H9 (cell line): Measurements from ENCODE around the gene SLC13A1. TPM values are rescaled to one million over a fixed set of nuclear protein-coding genes. Genes with fewer than 3 reads are reported as not detected.

ENCODE experiments used
- DNase-seq: peaks from one replicate; pipeline ENCODE4 v3.0.0-alpha.2; 2017
- H2AFZ ChIP-seq: one replicate; pipeline ENCODE4 v1.6.1; 2013; ENCODE audit warnings: mild to moderate bottlenecking, low read length, control low read depth, moderate library complexity
- H2AK5ac ChIP-seq: 2 replicates; pipeline ENCODE4 v1.6.1; 2013; ENCODE audit warnings: low read length, control low read depth, mixed read lengths; ENCODE audit not compliant: insufficient read length
- H2BK120ac ChIP-seq: one replicate; pipeline ENCODE4 v1.6.1; 2013; ENCODE audit warnings: low read depth, mild to moderate bottlenecking, low read length, control low read depth, inconsistent platforms; ENCODE audit not compliant: poor library complexity, severe bottlenecking
- H2BK12ac ChIP-seq: 2 replicates; pipeline ENCODE4 v1.6.1; 2013; ENCODE audit warnings: low read length, control low read depth, mixed read lengths, low read depth; ENCODE audit not compliant: insufficient read length
- H2BK15ac ChIP-seq: 2 replicates; pipeline ENCODE4 v1.6.1; 2013; ENCODE audit warnings: low read depth, low read length, control low read depth
- H2BK20ac ChIP-seq: one replicate; pipeline ENCODE4 v1.6.1; 2013; ENCODE audit warnings: low read depth, mild to moderate bottlenecking, low read length, control low read depth, inconsistent platforms; ENCODE audit not compliant: poor library complexity, severe bottlenecking
- H2BK5ac ChIP-seq: 2 replicates; pipeline ENCODE4 v1.6.1; 2013; ENCODE audit warnings: low read length, control low read depth, mixed read lengths; ENCODE audit not compliant: insufficient read length
- H3K14ac ChIP-seq: 2 replicates; pipeline ENCODE4 v1.6.1; 2013; ENCODE audit warnings: low read length, control low read depth; ENCODE audit not compliant: insufficient read depth
- H3K18ac ChIP-seq: 2 replicates; pipeline ENCODE4 v1.6.1; 2013; ENCODE audit warnings: low read depth, mild to moderate bottlenecking, mixed read lengths, low read length, control low read depth; ENCODE audit not compliant: insufficient read length
- H3K23ac ChIP-seq: 2 replicates; pipeline ENCODE4 v1.6.1; 2013; ENCODE audit warnings: low read length, control low read depth, mixed read lengths, low read depth; ENCODE audit not compliant: insufficient read length
- H3K23me2 ChIP-seq: 2 replicates; pipeline ENCODE4 v1.6.1; 2013; ENCODE audit warnings: low read depth, mild to moderate bottlenecking, mixed read lengths, low read length, control low read depth; ENCODE audit not compliant: insufficient read length, poor library complexity, severe bottlenecking
- H3K27ac ChIP-seq: 2 replicates; pipeline ENCODE4 v1.5.1; 2013; ENCODE audit warnings: low read length, control low read depth, mixed read lengths, low read depth; ENCODE audit not compliant: insufficient read length
- H3K27me3 ChIP-seq: 2 replicates; pipeline ENCODE4 v1.6.1; 2013; ENCODE audit warnings: low read length, control low read depth, inconsistent platforms; ENCODE audit not compliant: insufficient read depth
- H3K4ac ChIP-seq: 2 replicates; pipeline ENCODE4 v1.6.1; 2013; ENCODE audit warnings: low read depth, mild to moderate bottlenecking, control low read depth, inconsistent platforms, low read length, moderate library complexity
- H3K4me1 ChIP-seq: 2 replicates; pipeline ENCODE4 v1.6.1; 2013; ENCODE audit warnings: low read length, control low read depth, inconsistent platforms; ENCODE audit not compliant: insufficient read depth
- H3K4me2 ChIP-seq: 2 replicates; pipeline ENCODE4 v1.6.1; 2013; ENCODE audit warnings: low read length, control low read depth, mixed read lengths; ENCODE audit not compliant: insufficient read length, insufficient read depth
- H3K56ac ChIP-seq: 2 replicates; pipeline ENCODE4 v1.6.1; 2013; ENCODE audit warnings: low read depth, mild to moderate bottlenecking, mixed read lengths, low read length, control low read depth; ENCODE audit not compliant: insufficient read length
- H3K79me1 ChIP-seq: 2 replicates; pipeline ENCODE4 v1.6.1; 2013; ENCODE audit warnings: low read depth, mild to moderate bottlenecking, moderate library complexity, low read length, control low read depth, inconsistent platforms; ENCODE audit not compliant: insufficient read depth, poor library complexity, severe bottlenecking
- H3K79me2 ChIP-seq: 2 replicates; pipeline ENCODE4 v1.6.1; 2013; ENCODE audit warnings: low read length, control low read depth, inconsistent platforms; ENCODE audit not compliant: insufficient read depth
- H3K9ac ChIP-seq: 2 replicates; pipeline ENCODE4 v1.6.1; 2013; ENCODE audit warnings: low read length, control low read depth, mixed read lengths; ENCODE audit not compliant: insufficient read length; ENCODE audit errors: extremely low read depth
- H3K9me3 ChIP-seq: one replicate; pipeline ENCODE4 v1.6.1; 2013; ENCODE audit warnings: low read depth, low read length, inconsistent platforms; ENCODE audit not compliant: control insufficient read depth
- H3T11ph ChIP-seq: one replicate; pipeline ENCODE4 v1.6.1; 2013; ENCODE audit warnings: mild to moderate bottlenecking, low read length, control low read depth, inconsistent platforms
- H4K20me1 ChIP-seq: one replicate; pipeline ENCODE4 v1.6.1; 2013; ENCODE audit not compliant: control insufficient read depth, insufficient read length, insufficient read depth
- H4K5ac ChIP-seq: 2 replicates; pipeline ENCODE4 v1.6.1; 2013; ENCODE audit warnings: low read depth, mild to moderate bottlenecking, mixed read lengths, low read length, control low read depth; ENCODE audit not compliant: insufficient read length
- H4K8ac ChIP-seq: replicated peaks from 2 replicates; pipeline ENCODE4 v1.6.1; 2013; ENCODE audit warnings: low read length, control low read depth, mixed read lengths, low read depth; ENCODE audit not compliant: insufficient read length
- H4K91ac ChIP-seq: 2 replicates; pipeline ENCODE4 v1.6.1; 2013; ENCODE audit warnings: low read depth, mild to moderate bottlenecking, moderate library complexity, mixed read lengths, low read length, control low read depth; ENCODE audit not compliant: insufficient read length
- H3K27ac Mint-ChIP-seq, 3 experiments: 2 replicates in 2 of 3; 3 replicates in 1 of 3; pipeline ENCODE4 v1.8.0; 2020 to 2021; ENCODE audit warnings: mixed read lengths in 3 of 3, mild to moderate bottlenecking in 1 of 3, moderate library complexity in 1 of 3
- H3K27me3 Mint-ChIP-seq: 2 replicates; pipeline ENCODE4 v1.8.0; 2021; ENCODE audit warnings: low read depth, mild to moderate bottlenecking, moderate library complexity, mixed read lengths
- H3K36me3 Mint-ChIP-seq, 3 experiments: 2 replicates in 2 of 3; 3 replicates in 1 of 3; pipeline ENCODE4 v1.8.0; 2020 to 2021; ENCODE audit warnings: low read depth in 3 of 3, mixed read lengths in 3 of 3; ENCODE audit not compliant: insufficient read depth in 1 of 3
- H3K4me1 Mint-ChIP-seq, 2 experiments: 2 replicates each; pipeline ENCODE4 v1.8.0; 2020; ENCODE audit warnings: mixed read lengths in 2 of 2
- H3K4me3 Mint-ChIP-seq, 2 experiments: 2 replicates in 1 of 2; 3 replicates in 1 of 2; pipeline ENCODE4 v1.8.0; 2020 to 2021; ENCODE audit warnings: mild to moderate bottlenecking in 2 of 2, mixed read lengths in 2 of 2, moderate library complexity in 1 of 2
- H3K9me3 Mint-ChIP-seq, 2 experiments: 2 replicates in 1 of 2; 3 replicates in 1 of 2; pipeline ENCODE4 v1.8.0; 2020; ENCODE audit warnings: mild to moderate bottlenecking in 2 of 2, mixed read lengths in 2 of 2, moderate library complexity in 1 of 2
- WGBS: extraction: QIAGEN DNeasy Blood & Tissue Kit; methylation state at CpG from one replicate; pipeline ENCODE4 v1.1.7; 2013; ENCODE audit warnings: missing lambda C conversion rate, low lambda C conversion rate, mixed read lengths; ENCODE audit not compliant: insufficient read length; ENCODE audit errors: extremely low coverage; 5-methylcytosine and 5-hydroxymethylcytosine counted together
- total RNA-seq: library from RNA; stranded (reverse); gene quantifications from 2 replicates; pipeline ENCODE4 v1.2.1, GENCODE V29; 2021
- TF ChIP-seq, protein P1 (sequence below): fragments of 200-600 bp; sonication (generic); conservative IDR thresholded peaks from 3 replicates; pipeline ENCODE4 v1.8.0; 2021; ENCODE audit warnings: antibody characterized with exemption, mild to moderate bottlenecking

The SLC13A1 gene
- total RNA-seq, 1 experiment from 2014 or later: not detected

DNA sequence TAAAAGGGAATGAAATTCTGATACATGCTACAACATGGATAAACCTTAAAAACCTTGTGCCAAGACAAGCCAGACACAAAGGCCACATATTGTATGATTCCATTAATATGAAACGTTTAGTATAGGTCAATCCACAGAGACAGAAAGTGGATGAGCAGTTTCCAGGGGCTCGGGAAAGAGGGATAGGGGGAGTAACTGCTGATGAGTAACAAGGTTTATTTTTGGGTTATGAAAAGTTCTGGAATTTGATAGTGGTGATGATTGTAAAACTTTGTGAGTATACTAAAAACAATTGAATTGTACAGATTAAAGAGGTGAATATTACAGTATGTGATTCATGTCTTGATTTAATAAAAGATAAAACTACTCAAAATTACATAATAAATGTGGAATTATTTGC, 19.1 kb upstream of the SLC13A1 start:
- TF ChIP-seq, protein P1, sequence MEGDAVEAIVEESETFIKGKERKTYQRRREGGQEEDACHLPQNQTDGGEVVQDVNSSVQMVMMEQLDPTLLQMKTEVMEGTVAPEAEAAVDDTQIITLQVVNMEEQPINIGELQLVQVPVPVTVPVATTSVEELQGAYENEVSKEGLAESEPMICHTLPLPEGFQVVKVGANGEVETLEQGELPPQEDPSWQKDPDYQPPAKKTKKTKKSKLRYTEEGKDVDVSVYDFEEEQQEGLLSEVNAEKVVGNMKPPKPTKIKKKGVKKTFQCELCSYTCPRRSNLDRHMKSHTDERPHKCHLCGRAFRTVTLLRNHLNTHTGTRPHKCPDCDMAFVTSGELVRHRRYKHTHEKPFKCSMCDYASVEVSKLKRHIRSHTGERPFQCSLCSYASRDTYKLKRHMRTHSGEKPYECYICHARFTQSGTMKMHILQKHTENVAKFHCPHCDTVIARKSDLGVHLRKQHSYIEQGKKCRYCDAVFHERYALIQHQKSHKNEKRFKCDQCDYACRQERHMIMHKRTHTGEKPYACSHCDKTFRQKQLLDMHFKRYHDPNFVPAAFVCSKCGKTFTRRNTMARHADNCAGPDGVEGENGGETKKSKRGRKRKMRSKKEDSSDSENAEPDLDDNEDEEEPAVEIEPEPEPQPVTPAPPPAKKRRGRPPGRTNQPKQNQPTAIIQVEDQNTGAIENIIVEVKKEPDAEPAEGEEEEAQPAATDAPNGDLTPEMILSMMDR: no peak
- Histone ChIP-seq H3K23me2 (no peaks in the 10 kb centered on the region), H3K27ac (no peak overlapping the region), H3K9ac (no peak overlapping the region), H4K8ac (no peak overlapping the region), H2AK5ac (no peak overlapping the region), H2AFZ (no peak overlapping the region), H3K18ac (no peak overlapping the region), H2BK12ac (no peak overlapping the region), H3K79me2 (no peaks in the 10 kb centered on the region), H2BK15ac (no peak overlapping the region), H3T11ph (no peak overlapping the region), H2BK120ac (no peak overlapping the region), H2BK20ac (no peak overlapping the region), H3K9me3 (no peaks in the 10 kb centered on the region), H2BK5ac (no peak overlapping the region), H4K5ac (no peak overlapping the region), H3K4me2 (no peak overlapping the region), H3K4ac (no peak overlapping the region), H3K56ac (no peak overlapping the region), H4K20me1 (no peaks in the 10 kb centered on the region), H3K23ac (no peak overlapping the region), H4K91ac (no peak overlapping the region), H3K4me1 (no peaks in the 10 kb centered on the region), H3K14ac (no peak overlapping the region), H3K79me1 (no peaks in the 10 kb centered on the region), H3K27me3 (no peaks in the 10 kb centered on the region)
- H3K4me1 Mint-ChIP-seq: no peaks in the 10 kb centered on the region
- no peak overlapping the region for H3K27ac Mint-ChIP-seq
- H3K36me3 Mint-ChIP-seq: peaks cover 17 to 58% (median 20%) of the 10 kb centered on the region in 3 experiments
- whole genome bisulfite sequencing: no CpG with 5 or more reads among the region's 2 CpGs
- H3K9me3 Mint-ChIP-seq: peaks cover 35 to 50% of the 10 kb centered on the region in 2 experiments
- no peak overlapping the region for H3K4me3 Mint-ChIP-seq
- H3K27me3 Mint-ChIP-seq: no peaks in the 10 kb centered on the region
- no peak for DNase-seq
